Liver (tissue), 9 donors: ENCODE data around the gene DENND4C. TPM values are rescaled to one million over a fixed set of nuclear protein-coding genes. Genes with fewer than 3 reads are reported as not detected.
A peak's percentile ranks its signal among the peaks of the same experiment; 100 is the strongest.

ENCODE experiments used
- DNase-seq: peaks from one replicate; pipeline ENCODE4 v3.0.0-alpha.2; 2017; ENCODE audit warnings: low spot score
- H3K27ac ChIP-seq, 2 donors: one replicate each; pipeline ENCODE4 v1.7.0; 2013; ENCODE audit warnings: inconsistent platforms in 2 of 2, low read length in 2 of 2, control low read depth in 1 of 2, low read depth in 1 of 2, mild to moderate bottlenecking in 1 of 2
- H3K27me3 ChIP-seq, 4 donors: one replicate each; pipeline versions ENCODE4 v1.6.1 to v1.7.0; 2013; ENCODE audit warnings: low read length in 3 of 4, inconsistent platforms in 1 of 4, mild to moderate bottlenecking in 1 of 4, moderate library complexity in 1 of 4; ENCODE audit not compliant: control insufficient read depth in 4 of 4, insufficient read depth in 4 of 4
- H3K36me3 ChIP-seq, 4 donors: one replicate each; pipeline versions ENCODE4 v1.6.1 to v1.7.0; 2013; ENCODE audit warnings: low read length in 3 of 4, mild to moderate bottlenecking in 3 of 4, low read depth in 1 of 4, moderate library complexity in 1 of 4; ENCODE audit not compliant: control insufficient read depth in 4 of 4, insufficient read depth in 3 of 4
- H3K4me1 ChIP-seq, 4 donors: one replicate each; pipeline versions ENCODE4 v1.6.1 to v1.7.0; 2013; ENCODE audit warnings: low read length in 3 of 4, mild to moderate bottlenecking in 3 of 4, moderate library complexity in 1 of 4; ENCODE audit not compliant: control insufficient read depth in 4 of 4, insufficient read depth in 4 of 4
- H3K4me3 ChIP-seq, 3 donors: one replicate each; pipeline versions ENCODE4 v1.6.1 to v1.7.0; 2013; ENCODE audit warnings: low read length in 3 of 3, control low read depth in 1 of 3, low read depth in 1 of 3, mild to moderate bottlenecking in 1 of 3
- H3K9ac ChIP-seq, 2 donors: one replicate each; pipeline ENCODE4 v1.7.0; 2013; ENCODE audit warnings: low read length in 2 of 2, mild to moderate bottlenecking in 2 of 2, moderate library complexity in 2 of 2, control low read depth in 1 of 2, low read depth in 1 of 2
- H3K9me3 ChIP-seq, 4 donors: one replicate each; pipeline versions ENCODE4 v1.6.1 to v1.7.0; 2013; ENCODE audit warnings: low read length in 3 of 4; ENCODE audit not compliant: control insufficient read depth in 4 of 4
- EGR1 ChIP-seq, 2 donors: IDR thresholded peaks; 2 replicates each; pipeline ENCODE4 v1.6.1; 2016 to 2018; ENCODE audit warnings: antibody characterized with exemption in 2 of 2, low read depth in 2 of 2
- FOXA2 ChIP-seq: IDR thresholded peaks from 2 replicates; pipeline ENCODE4 v1.6.1; 2016; ENCODE audit warnings: antibody characterized with exemption
- GABPA ChIP-seq, 2 donors: IDR thresholded peaks in 1 of 2; conservative IDR thresholded peaks in 1 of 2; 2 replicates each; pipeline ENCODE4 v1.6.1; 2016; ENCODE audit warnings: antibody characterized with exemption in 2 of 2, mild to moderate bottlenecking in 1 of 2, moderate library complexity in 1 of 2
- HNF4A ChIP-seq, 2 donors: conservative IDR thresholded peaks; 2 replicates each; pipeline ENCODE4 v1.6.1; 2016; ENCODE audit warnings: antibody characterized with exemption in 2 of 2, mild to moderate bottlenecking in 2 of 2
- HNF4G ChIP-seq: IDR thresholded peaks from 2 replicates; pipeline ENCODE4 v1.6.1; 2016; ENCODE audit warnings: antibody characterized with exemption
- JUND ChIP-seq, 2 donors: IDR thresholded peaks; 2 replicates each; pipeline ENCODE4 v1.6.1; 2016; ENCODE audit warnings: antibody characterized with exemption in 2 of 2
- MAX ChIP-seq: IDR thresholded peaks from 2 replicates; pipeline ENCODE4 v1.6.1; 2016; ENCODE audit warnings: antibody characterized with exemption
- NR2F2 ChIP-seq: IDR thresholded peaks from 2 replicates; pipeline ENCODE4 v1.6.1; 2016; ENCODE audit warnings: antibody characterized with exemption
- RAD21 ChIP-seq, 2 donors: IDR thresholded peaks; 2 replicates each; pipeline ENCODE4 v1.6.1; 2016; ENCODE audit warnings: antibody characterized with exemption in 2 of 2, mild to moderate bottlenecking in 2 of 2
- RXRA ChIP-seq, 2 donors: IDR thresholded peaks; 2 replicates each; pipeline ENCODE4 v1.6.1; 2017 to 2018; ENCODE audit warnings: antibody characterized with exemption in 2 of 2, mild to moderate bottlenecking in 1 of 2
- SP1 ChIP-seq: IDR thresholded peaks from 2 replicates; pipeline ENCODE4 v1.6.1; 2018; ENCODE audit warnings: antibody characterized with exemption, mild to moderate bottlenecking
- TAF1 ChIP-seq: conservative IDR thresholded peaks from 2 replicates; pipeline ENCODE4 v1.6.1; 2016; ENCODE audit warnings: antibody characterized with exemption, mild to moderate bottlenecking
- WGBS: extraction: QIAGEN DNeasy Blood & Tissue Kit; methylation state at CpG from one replicate; pipeline ENCODE4 v1.1.7; 2013; 5-methylcytosine and 5-hydroxymethylcytosine counted together
- polyA plus RNA-seq, 2 donors: library from polyadenylated mRNA; stranded (reverse) in 1 of 2; unstranded in 1 of 2; fragments of 200-250 nt in 1 of 2; fragments of >200 nt in 1 of 2; fragmentation: Nextera tagmentation in 1 of 2; extraction: Ambion mirVana in 1 of 2; gene quantifications; one replicate each; pipeline versions ENCODE4 v1.2.1 to v1.2.3, GENCODE V29; 2013 to 2015
- total RNA-seq, 2 donors: library from RNA; depleted of rRNA; stranded (reverse); fragments of >200 nt; gene quantifications; one replicate each; pipeline ENCODE4 v1.2.3, GENCODE V29; 2014
- TF ChIP-seq, protein P1 (sequence below): IDR thresholded peaks from 2 replicates; pipeline ENCODE4 v1.6.1; 2016; ENCODE audit warnings: antibody characterized with exemption, mild to moderate bottlenecking
- TF ChIP-seq, protein P2 (sequence below): IDR thresholded peaks from 2 replicates; pipeline ENCODE4 v1.6.1; 2016; ENCODE audit warnings: antibody characterized with exemption
- donor health status: healthy.
- donor health status: healthy.
- donor health status: healthy.
- donor health status: healthy.
- donor health status: healthy.

The DENND4C gene
- total and polyA plus RNA-seq, 4 donors = 6.9 to 54.9 (median 14.8) TPM

DNA sequence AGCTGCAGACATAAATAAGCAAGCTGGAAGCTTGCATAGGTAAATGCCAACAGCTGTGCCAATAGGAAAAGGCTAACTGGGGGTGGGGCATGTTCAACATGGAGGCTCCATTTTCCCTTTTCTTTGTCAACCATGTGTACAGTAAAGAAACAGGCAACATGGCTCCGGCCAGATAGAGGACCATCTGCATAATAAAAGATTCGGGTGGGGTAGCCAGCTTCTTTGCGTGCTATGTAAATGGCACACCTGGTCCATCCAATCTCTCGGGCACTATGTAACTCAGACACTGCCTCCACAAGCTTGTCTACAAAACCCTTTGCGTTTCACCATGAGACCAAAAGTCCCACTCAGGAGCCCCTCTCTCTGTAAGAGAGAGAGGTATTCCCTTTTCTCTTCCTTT lies 41.7 kb upstream of the DENND4C start:
- no peak overlapping the region for H3K9ac ChIP-seq
- TF ChIP-seq TAF1 (no peak), GABPA (IDR thresholded peaks at IDR 0.05 in 1 of 2, conservative IDR thresholded peaks at IDR 0.05 in 1 of 2) (no peak), MAX (no peak), SP1 (no peak), RXRA (IDR thresholded peaks at IDR 0.05) (no peak)
- DNase-seq = no peak
- H3K36me3 ChIP-seq = no peaks in the 10 kb centered on the region
- 98% methylated on average over 5 of the region's 5 CpGs for WGBS
- no peak overlapping the region for H3K27ac ChIP-seq
- no peak overlapping the region for H3K4me3 ChIP-seq
- H3K4me1 ChIP-seq = peaks cover 0 to 17% (median 8%) of the 10 kb centered on the region in 4 donors
- H3K27me3 ChIP-seq = no peaks in the 10 kb centered on the region
- no peaks in the 10 kb centered on the region for H3K9me3 ChIP-seq

GRCh38 chr9:19192202-19193028 lies 38.1 kb upstream of the DENND4C start:
- WGBS = 72% methylated on average over 1 of the region's 1 CpG

DNA sequence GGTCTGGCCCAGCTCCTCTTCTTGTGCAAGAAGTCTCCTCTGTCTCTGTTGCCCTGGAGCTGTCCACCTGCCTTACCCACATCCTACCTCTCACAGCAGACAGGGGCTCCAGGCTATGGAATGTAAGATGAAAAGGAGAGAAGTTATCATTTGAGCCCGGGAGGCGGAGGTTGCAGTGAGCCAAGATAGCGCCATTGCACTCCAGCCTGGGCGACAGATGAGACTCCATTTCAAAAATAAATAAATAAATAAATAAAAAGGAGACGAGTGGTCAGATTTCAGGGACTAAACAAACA lies 37.5 kb upstream of the DENND4C start:
- Histone ChIP-seq H3K9me3 (no peaks in the 10 kb centered on the region), H3K4me1 (peaks cover 0 to 15% (median 10%) of the 10 kb centered on the region in 4 donors), H3K36me3 (no peaks in the 10 kb centered on the region), H3K27me3 (no peaks in the 10 kb centered on the region), H3K27ac (no peak overlapping the region), H3K9ac (no peak overlapping the region), H3K4me3 (no peak overlapping the region)
- TF ChIP-seq GABPA (IDR thresholded peaks at IDR 0.05 in 1 of 2, conservative IDR thresholded peaks at IDR 0.05 in 1 of 2) = no peak
- no peak for TF ChIP-seq RXRA (IDR thresholded peaks at IDR 0.05)
- no peak for TF ChIP-seq JUND (IDR thresholded peaks at IDR 0.05)
- TF ChIP-seq, protein P1, sequence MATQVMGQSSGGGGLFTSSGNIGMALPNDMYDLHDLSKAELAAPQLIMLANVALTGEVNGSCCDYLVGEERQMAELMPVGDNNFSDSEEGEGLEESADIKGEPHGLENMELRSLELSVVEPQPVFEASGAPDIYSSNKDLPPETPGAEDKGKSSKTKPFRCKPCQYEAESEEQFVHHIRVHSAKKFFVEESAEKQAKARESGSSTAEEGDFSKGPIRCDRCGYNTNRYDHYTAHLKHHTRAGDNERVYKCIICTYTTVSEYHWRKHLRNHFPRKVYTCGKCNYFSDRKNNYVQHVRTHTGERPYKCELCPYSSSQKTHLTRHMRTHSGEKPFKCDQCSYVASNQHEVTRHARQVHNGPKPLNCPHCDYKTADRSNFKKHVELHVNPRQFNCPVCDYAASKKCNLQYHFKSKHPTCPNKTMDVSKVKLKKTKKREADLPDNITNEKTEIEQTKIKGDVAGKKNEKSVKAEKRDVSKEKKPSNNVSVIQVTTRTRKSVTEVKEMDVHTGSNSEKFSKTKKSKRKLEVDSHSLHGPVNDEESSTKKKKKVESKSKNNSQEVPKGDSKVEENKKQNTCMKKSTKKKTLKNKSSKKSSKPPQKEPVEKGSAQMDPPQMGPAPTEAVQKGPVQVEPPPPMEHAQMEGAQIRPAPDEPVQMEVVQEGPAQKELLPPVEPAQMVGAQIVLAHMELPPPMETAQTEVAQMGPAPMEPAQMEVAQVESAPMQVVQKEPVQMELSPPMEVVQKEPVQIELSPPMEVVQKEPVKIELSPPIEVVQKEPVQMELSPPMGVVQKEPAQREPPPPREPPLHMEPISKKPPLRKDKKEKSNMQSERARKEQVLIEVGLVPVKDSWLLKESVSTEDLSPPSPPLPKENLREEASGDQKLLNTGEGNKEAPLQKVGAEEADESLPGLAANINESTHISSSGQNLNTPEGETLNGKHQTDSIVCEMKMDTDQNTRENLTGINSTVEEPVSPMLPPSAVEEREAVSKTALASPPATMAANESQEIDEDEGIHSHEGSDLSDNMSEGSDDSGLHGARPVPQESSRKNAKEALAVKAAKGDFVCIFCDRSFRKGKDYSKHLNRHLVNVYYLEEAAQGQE = no peak
- TF ChIP-seq FOXA2 = no peak
- TF ChIP-seq EGR1 (IDR thresholded peaks at IDR 0.05; ENCODE audit: low read depth in 2 of 2) = no peak
- TF ChIP-seq HNF4A (conservative IDR thresholded peaks at IDR 0.05) = no peak
- TF ChIP-seq, protein P2, sequence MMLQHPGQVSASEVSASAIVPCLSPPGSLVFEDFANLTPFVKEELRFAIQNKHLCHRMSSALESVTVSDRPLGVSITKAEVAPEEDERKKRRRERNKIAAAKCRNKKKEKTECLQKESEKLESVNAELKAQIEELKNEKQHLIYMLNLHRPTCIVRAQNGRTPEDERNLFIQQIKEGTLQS = no peak
- TF ChIP-seq TAF1 = no peak
- no peak for TF ChIP-seq NR2F2
- 71% methylated on average over 5 of the region's 5 CpGs for WGBS
- DNase-seq = no peak

More at GRCh38 chr9:19192202-19193028, 38.1 kb upstream of the DENND4C start:
- Histone ChIP-seq H3K4me1 (peaks cover 0 to 15% (median 10%) of the 10 kb centered on the region in 4 donors), H3K27me3 (no peaks in the 10 kb centered on the region), H3K27ac (peak overlapping the region in 1 of 2 donors; percentile 37), H3K9ac (no peak overlapping the region), H3K36me3 (no peaks in the 10 kb centered on the region), H3K9me3 (no peaks in the 10 kb centered on the region), H3K4me3 (no peak overlapping the region)
- no peak for TF ChIP-seq RAD21 (IDR thresholded peaks at IDR 0.05)
- TF ChIP-seq SP1 = peak; percentile 37
- no peak for TF ChIP-seq HNF4A (conservative IDR thresholded peaks at IDR 0.05)
- TF ChIP-seq HNF4G = no peak
- TF ChIP-seq, protein P1 = no peak
- TF ChIP-seq, protein P2 = no peak
- no peak for TF ChIP-seq RXRA (IDR thresholded peaks at IDR 0.05)
- no peak for DNase-seq
